PC-3 (cell line): ENCODE data around the gene CPLX3. TPM values are rescaled to one million over a fixed set of nuclear protein-coding genes. Genes with fewer than 3 reads are reported as not detected.

ENCODE experiments used
- ATAC-seq: fragments of 200-7000 bp; cut with Tn5 transposase; 2 replicates; pipeline ENCODE4 v1.9.1; 2020; ENCODE audit warnings: mild to moderate bottlenecking, moderate library complexity
- BruUV-seq: library from RNA; stranded (reverse); fragments of 400-500 nt; replicated peaks from 2 replicates; lab custom pipeline; 2021; lab: Mats Ljungman, UMichigan
- CTCF ChIA-PET: fragments of 300-600 bp; sonication (Branson Sonifier 250); formaldehyde crosslinking; loops from one replicate; lab custom pipeline; 2022; ENCODE audit warnings: antibody characterized with exemption; lab: Charles Lee
- POLR2A ChIA-PET: fragments of 300-600 bp; sonication (Branson Sonifier 250); formaldehyde crosslinking; loops from one replicate; lab custom pipeline; 2022; ENCODE audit warnings: antibody characterized with exemption; ENCODE audit not compliant: unreplicated experiment; lab: Charles Lee
- DNase-seq: peaks from one replicate; pipeline ENCODE4 v3.0.0-alpha.2; 2015
- H2AFZ ChIP-seq: fragments of 300-600 bp; sonication (generic); 2 replicates; pipeline ENCODE4 v1.6.0; 2016; ENCODE audit warnings: antibody characterized with exemption, low read length
- H3F3A ChIP-seq: fragments of 300-600 bp; sonication (generic); one replicate; pipeline ENCODE4 v1.6.0; 2017; ENCODE audit warnings: antibody characterized with exemption, low read length, control low read depth, mild to moderate bottlenecking; ENCODE audit not compliant: unreplicated experiment
- H3K27ac ChIP-seq: fragments of 300-600 bp; sonication (generic); 2 replicates; pipeline ENCODE4 v1.5.1; 2016; ENCODE audit warnings: mild to moderate bottlenecking, low read length
- H3K27me3 ChIP-seq: fragments of 300-600 bp; sonication (generic); 2 replicates; pipeline ENCODE4 v1.6.1; 2016; ENCODE audit warnings: low read length, mixed read lengths
- H3K36me3 ChIP-seq: fragments of 300-600 bp; sonication (generic); 2 replicates; pipeline ENCODE4 v1.6.1; 2016; ENCODE audit warnings: low read depth, mixed run types, low read length, mixed read lengths
- H3K4me1 ChIP-seq: fragments of 300-600 bp; sonication (generic); 2 replicates; pipeline ENCODE4 v1.5.1; 2016; ENCODE audit warnings: low read length; ENCODE audit not compliant: insufficient read depth
- H3K4me2 ChIP-seq: fragments of 300-600 bp; sonication (generic); 2 replicates; pipeline ENCODE4 v1.6.0; 2016; ENCODE audit warnings: low read length
- H3K4me3 ChIP-seq: fragments of 300-600 bp; sonication (generic); 2 replicates; pipeline ENCODE4 v1.5.1; 2016; ENCODE audit warnings: mild to moderate bottlenecking, low read length, mixed read lengths
- H3K79me2 ChIP-seq: fragments of 300-600 bp; sonication (generic); 2 replicates; pipeline ENCODE4 v1.6.1; 2017; ENCODE audit warnings: low read length, mixed read lengths
- H3K9ac ChIP-seq: fragments of 300-600 bp; sonication (generic); 2 replicates; pipeline ENCODE4 v1.6.0; 2016; ENCODE audit warnings: mild to moderate bottlenecking, low read length
- H3K9me2 ChIP-seq: fragments of 300-600 bp; sonication (generic); replicated peaks from 2 replicates; pipeline ENCODE4 v1.6.1; 2016; ENCODE audit warnings: mixed run types, low read length, mixed read lengths
- H3K9me3 ChIP-seq: fragments of 300-600 bp; sonication (generic); 2 replicates; pipeline ENCODE4 v1.6.1; 2016; ENCODE audit warnings: low read length, mixed read lengths
- H4K20me1 ChIP-seq: fragments of 300-600 bp; sonication (generic); 2 replicates; pipeline ENCODE4 v1.6.1; 2016; ENCODE audit warnings: low read length, mixed read lengths
- EZH2 ChIP-seq: fragments of 300-600 bp; sonication (generic); IDR thresholded peaks from one replicate; pipeline ENCODE4 v1.6.1; 2017; ENCODE audit warnings: antibody characterized with exemption, mild to moderate bottlenecking, low read length; ENCODE audit not compliant: unreplicated experiment
- EZH2phosphoT487 ChIP-seq: fragments of 300-600 bp; sonication (generic); IDR thresholded peaks from 2 replicates; pipeline ENCODE4 v1.6.1; 2018; ENCODE audit warnings: mild to moderate bottlenecking, antibody characterized with exemption, low read length, borderline replicate concordance
- intact Hi-C: fragments of 100-400 bp; cut with micrococcal nuclease; formaldehyde crosslinking; loops from 2 replicates; pipeline ENCODE4 v1.9.0; 2023
- total RNA-seq: library from RNA; depleted of rRNA; stranded (reverse); fragments of >200 nt; gene quantifications from 2 replicates; pipeline ENCODE4 v1.2.3, GENCODE V29; 2014
- TF ChIP-seq, protein P1 (sequence below): fragments of 300-600 bp; sonication (generic); conservative IDR thresholded peaks from 2 replicates; pipeline ENCODE4 v1.5.1; 2017; ENCODE audit warnings: antibody characterized with exemption, low read depth, mild to moderate bottlenecking, low read length

The CPLX3 gene
- total RNA-seq, 1 experiment from 2014 or later, result not detected

DNA sequence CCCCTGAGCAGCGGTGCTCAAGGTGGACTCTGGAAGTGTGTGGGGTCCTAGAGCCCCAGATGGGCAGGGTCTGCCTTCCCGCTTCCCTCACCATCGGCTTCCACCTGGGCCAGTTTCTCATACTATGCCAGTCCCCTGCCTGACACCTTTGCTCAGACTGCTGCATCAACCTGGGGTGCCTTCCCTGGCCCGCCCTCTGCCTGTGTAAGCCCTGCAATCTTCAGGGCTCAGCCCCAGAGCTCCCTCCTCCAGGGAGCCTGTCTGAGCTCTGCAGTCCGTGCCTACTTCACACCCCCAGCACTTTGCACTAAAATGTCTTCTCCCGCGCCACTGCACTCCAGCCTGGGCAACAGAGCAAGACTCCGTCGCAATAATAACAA is 31.5 kb upstream of the CPLX3 start:
- no peaks in the 10 kb centered on the region; the same call in 1 of the 2 replicates for H3K36me3 ChIP-seq
- H2AFZ ChIP-seq, result no peak overlapping the region
- DNase-seq (no peak), ATAC-seq (no peak)
- POLR2A ChIA-PET, result no interaction called here
- H3K79me2 ChIP-seq, result peaks cover 41% of the 10 kb centered on the region
- H3K4me1 ChIP-seq, result no peaks in the 10 kb centered on the region
- CTCF ChIA-PET, result no interaction called here
- intact Hi-C loops, result no loop called here
- H3K27me3 ChIP-seq, result no peaks in the 10 kb centered on the region
- H3K9ac ChIP-seq, result no peak overlapping the region
- H4K20me1 ChIP-seq, result peaks cover 14% of the 10 kb centered on the region; the same call in 1 of the 2 replicates
- no peak overlapping the region for H3K27ac ChIP-seq
- H3K9me3 ChIP-seq, result no peaks in the 10 kb centered on the region
- no peak for TF ChIP-seq EZH2phosphoT487
- TF ChIP-seq, protein P1, sequence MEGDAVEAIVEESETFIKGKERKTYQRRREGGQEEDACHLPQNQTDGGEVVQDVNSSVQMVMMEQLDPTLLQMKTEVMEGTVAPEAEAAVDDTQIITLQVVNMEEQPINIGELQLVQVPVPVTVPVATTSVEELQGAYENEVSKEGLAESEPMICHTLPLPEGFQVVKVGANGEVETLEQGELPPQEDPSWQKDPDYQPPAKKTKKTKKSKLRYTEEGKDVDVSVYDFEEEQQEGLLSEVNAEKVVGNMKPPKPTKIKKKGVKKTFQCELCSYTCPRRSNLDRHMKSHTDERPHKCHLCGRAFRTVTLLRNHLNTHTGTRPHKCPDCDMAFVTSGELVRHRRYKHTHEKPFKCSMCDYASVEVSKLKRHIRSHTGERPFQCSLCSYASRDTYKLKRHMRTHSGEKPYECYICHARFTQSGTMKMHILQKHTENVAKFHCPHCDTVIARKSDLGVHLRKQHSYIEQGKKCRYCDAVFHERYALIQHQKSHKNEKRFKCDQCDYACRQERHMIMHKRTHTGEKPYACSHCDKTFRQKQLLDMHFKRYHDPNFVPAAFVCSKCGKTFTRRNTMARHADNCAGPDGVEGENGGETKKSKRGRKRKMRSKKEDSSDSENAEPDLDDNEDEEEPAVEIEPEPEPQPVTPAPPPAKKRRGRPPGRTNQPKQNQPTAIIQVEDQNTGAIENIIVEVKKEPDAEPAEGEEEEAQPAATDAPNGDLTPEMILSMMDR, result no peak
- TF ChIP-seq EZH2, result no peak
- no peaks in the 10 kb centered on the region for H3K9me2 ChIP-seq
- H3K4me3 ChIP-seq, result no peak overlapping the region
- H3K4me2 ChIP-seq, result no peak overlapping the region
- no TSS peak for BruUV-seq
- H3F3A ChIP-seq, result no peaks in the 10 kb centered on the region

DNA sequence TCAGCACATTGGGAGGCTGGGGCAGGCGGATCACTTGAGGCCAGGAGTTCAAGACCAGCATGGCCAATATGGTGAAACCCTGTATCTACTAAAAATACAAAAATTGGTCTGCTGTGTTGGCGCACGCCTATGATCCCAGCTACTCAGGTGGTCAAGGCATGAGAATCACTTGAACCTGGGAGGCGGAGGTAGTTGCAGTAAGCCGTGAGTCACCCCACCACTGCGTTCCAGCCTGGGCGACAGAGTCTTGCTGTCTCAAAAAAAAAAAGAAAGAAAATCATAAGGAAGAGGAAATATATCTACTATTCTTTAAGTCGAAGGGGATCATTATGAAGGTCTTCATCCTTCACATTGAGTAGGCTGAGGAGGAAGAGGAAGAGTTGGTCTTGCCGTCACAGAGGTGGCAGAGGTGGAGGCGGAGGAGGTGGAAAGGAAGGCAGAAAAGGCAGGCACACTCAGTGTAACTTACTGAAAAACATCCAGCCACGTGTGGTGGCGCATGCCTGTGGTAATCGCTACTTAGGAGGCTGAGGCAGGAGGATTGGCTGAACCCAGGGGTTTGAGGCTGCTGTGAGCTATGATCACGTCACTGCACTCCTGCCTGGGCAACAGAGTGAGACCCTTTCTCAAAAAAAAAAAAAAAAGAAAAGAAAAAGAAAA is 30.3 kb upstream of the CPLX3 start:
- Histone ChIP-seq H3K79me2 (peaks cover 29% of the 10 kb centered on the region), H4K20me1 (peaks cover 12% of the 10 kb centered on the region; the same call in 1 of the 2 replicates), H3K36me3 (peaks cover 9% of the 10 kb centered on the region; the same call in 1 of the 2 replicates), H3K4me2 (no peak overlapping the region), H3K4me1 (no peaks in the 10 kb centered on the region), H3K9me2 (no peaks in the 10 kb centered on the region), H3K9ac (no peak overlapping the region), H3K4me3 (no peak overlapping the region), H3K27ac (no peak overlapping the region), H3K27me3 (no peaks in the 10 kb centered on the region), H3F3A (no peaks in the 10 kb centered on the region), H2AFZ (no peak overlapping the region), H3K9me3 (no peaks in the 10 kb centered on the region)
- ChIA-PET CTCF (no interaction called here), POLR2A (interaction anchor here (0.6 kb wide), 1 partner anchor 658 kb away, joined by 3 read pairs; no protein-coding TSS in a partner anchor)
- intact Hi-C loops, result no loop called here
- no peak for ATAC-seq
- TF ChIP-seq, protein P1, result no peak
- TF ChIP-seq EZH2 (no peak), EZH2phosphoT487 (no peak)
- BruUV-seq, result no TSS peak
- no peak for DNase-seq

DNA sequence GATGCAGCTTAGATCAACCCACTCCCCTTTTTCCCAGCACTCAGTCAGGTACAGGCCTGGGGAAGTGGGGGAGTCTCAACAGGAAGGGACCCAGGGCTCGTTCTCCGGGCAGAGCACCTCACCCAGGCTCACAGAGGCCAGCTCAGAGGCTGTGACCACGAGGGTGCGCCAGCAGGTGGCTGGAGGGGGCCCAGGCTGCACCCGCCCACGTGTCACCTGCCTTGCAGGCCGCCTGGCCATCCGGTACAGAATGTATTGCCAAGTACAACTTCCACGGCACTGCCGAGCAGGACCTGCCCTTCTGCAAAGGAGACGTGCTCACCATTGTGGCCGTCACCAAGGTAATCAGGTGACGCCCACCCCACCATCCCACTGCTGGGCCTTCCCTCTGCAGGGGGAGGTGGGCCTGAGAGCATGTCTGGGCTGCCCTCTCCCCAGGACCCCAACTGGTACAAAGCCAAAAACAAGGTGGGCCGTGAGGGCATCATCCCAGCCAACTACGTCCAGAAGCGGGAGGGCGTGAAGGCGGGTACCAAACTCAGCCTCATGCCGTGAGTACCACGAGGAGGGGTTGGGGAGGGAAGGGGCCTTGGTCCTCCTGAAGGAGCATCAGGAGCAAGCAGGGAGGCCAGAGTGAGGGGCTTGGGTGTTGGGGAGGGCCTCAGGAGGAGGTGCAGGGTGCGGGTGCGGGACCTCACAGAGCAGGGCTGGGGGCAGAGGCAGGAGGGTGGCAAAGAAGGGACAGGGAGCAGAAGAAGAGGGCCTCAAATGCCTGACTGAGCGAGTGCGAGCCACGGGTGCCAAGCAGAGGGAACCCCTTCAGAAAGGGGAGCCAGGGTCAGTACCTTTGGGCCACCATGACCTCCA is 27.8 kb upstream of the CPLX3 start:
- Histone ChIP-seq H3K27me3 (no peaks in the 10 kb centered on the region), H3K4me1 (no peaks in the 10 kb centered on the region), H4K20me1 (no peaks in the 10 kb centered on the region), H3K9ac (no peak overlapping the region), H2AFZ (no peak overlapping the region), H3F3A (no peaks in the 10 kb centered on the region), H3K9me2 (no peaks in the 10 kb centered on the region), H3K79me2 (peaks cover 4% of the 10 kb centered on the region; the same call in 1 of the 2 replicates), H3K4me3 (no peak overlapping the region), H3K9me3 (no peaks in the 10 kb centered on the region), H3K27ac (no peak overlapping the region), H3K4me2 (no peak overlapping the region), H3K36me3 (peaks cover 26% of the 10 kb centered on the region)
- ATAC-seq, result no peak
- BruUV-seq, result no TSS peak
- POLR2A ChIA-PET, result no interaction called here
- intact Hi-C loops, result no loop called here
- no peak for DNase-seq
- CTCF ChIA-PET, result no interaction called here
- TF ChIP-seq EZH2phosphoT487, result no peak
- TF ChIP-seq, protein P1, result no peak
- TF ChIP-seq EZH2, result no peak
